ENCODE measurements around the gene HIGD1C. TPM values are rescaled to one million over a fixed set of nuclear protein-coding genes. Genes with fewer than 3 reads are reported as not detected.
"Not testable (repeated sequence)": the region's sequence is repeated elsewhere in the genome, so short reads cannot be mapped to it uniquely, and the experiment has no call there.

The HIGD1C gene
- total and polyA plus RNA-seq, 2 experiments from 2014 or later = not detected

DNA sequence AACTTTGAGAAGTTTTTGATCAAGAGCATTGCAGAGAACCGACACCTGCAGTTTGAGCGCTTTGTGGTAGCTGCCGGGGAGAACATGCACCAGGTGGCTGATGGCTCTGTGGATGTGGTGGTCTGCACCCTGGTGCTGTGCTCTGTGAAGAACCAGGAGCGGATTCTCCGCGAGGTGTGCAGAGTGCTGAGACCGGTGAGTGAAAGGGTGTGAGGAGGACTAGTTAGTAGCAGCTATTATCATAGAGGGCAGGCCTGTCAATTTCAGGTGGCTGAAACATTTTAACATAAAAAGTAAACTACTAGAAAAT is 27.0 kb upstream of the HIGD1C start:
- Histone ChIP-seq H3K4me3 (peak overlapping the region; percentile 28), H3K27me3 (no peaks in the 10 kb centered on the region), H3K27ac (peak overlapping the region; percentile 93), H3K4me1 (ENCODE audit: low read depth) (peaks cover 46% of the 10 kb centered on the region), H3K9me3 (ENCODE audit: low read depth) (no peaks in the 10 kb centered on the region), H3K36me3 (no peaks in the 10 kb centered on the region)
- no peak for TF ChIP-seq CTCF (IDR thresholded peaks at IDR 0.05; ENCODE audit: low read depth, low read length)
- no peak for DNase-seq (ENCODE audit: low read depth in 1 of 2, low spot score in 1 of 2)

DNA sequence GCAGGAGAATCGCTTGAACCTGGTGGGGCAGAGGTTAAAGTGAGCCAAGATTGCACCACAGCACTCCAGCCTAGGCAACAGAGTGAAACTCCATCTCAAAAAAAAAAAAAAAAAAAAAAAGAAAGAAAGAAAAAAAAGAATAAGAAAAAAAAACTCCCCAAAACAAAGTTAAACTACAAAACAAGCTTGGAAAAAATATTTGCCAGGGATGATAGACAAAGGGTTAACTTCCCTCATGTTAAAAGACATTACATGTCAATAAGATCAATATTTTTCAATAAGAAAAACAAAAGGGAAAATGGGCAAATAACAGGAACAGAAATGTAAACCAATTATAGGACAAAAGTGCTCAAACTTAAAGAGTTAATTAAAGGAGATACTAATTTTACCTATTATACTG is 26.4 kb upstream of the HIGD1C start:
- Histone ChIP-seq H3K4me1 (ENCODE audit: low read depth) (peaks cover 46% of the 10 kb centered on the region), H3K27me3 (no peaks in the 10 kb centered on the region), H3K4me3 (peak overlapping the region; percentile 28), H3K27ac (no peak overlapping the region), H3K9me3 (ENCODE audit: low read depth) (no peaks in the 10 kb centered on the region), H3K36me3 (no peaks in the 10 kb centered on the region)
- TF ChIP-seq CTCF (IDR thresholded peaks at IDR 0.05; ENCODE audit: low read depth, low read length) = no peak
- DNase-seq (ENCODE audit: low read depth in 1 of 2, low spot score in 1 of 2) = no peak

GRCh38 chr12:50926415-50926814 is 25.9 kb upstream of the HIGD1C start:
- TF ChIP-seq CTCF (IDR thresholded peaks at IDR 0.05; ENCODE audit: low read depth, low read length) = no peak
- Histone ChIP-seq H3K27ac (no peak overlapping the region), H3K9me3 (ENCODE audit: low read depth) (no peaks in the 10 kb centered on the region), H3K36me3 (no peaks in the 10 kb centered on the region), H3K4me3 (peak overlapping the region; percentile 28), H3K27me3 (no peaks in the 10 kb centered on the region), H3K4me1 (ENCODE audit: low read depth) (peaks cover 46% of the 10 kb centered on the region)
- DNase-seq (ENCODE audit: low read depth in 1 of 2, low spot score in 1 of 2) = no peak

DNA sequence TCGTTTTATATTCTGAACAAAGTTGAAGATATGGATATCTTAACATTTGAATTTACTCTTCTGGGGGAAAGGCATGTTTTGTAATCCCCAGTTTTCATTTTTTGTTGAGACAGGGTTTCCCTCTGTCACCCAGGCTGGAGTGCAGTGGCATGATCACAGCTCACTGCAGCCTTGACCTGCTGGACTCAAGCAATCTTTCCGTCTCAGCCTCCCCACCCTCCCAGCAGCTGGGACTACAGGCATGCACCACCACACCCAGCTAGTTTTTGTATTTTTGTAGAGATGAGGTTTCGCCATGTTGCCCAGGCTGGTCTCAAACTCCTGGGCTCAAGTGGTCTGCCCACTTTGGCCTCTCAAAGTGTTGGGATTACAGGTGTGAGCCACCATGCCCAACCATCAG is 25.4 kb upstream of the HIGD1C start:
- H3K4me3 ChIP-seq = peak overlapping the region; percentile 28
- H3K27me3 ChIP-seq; H3K9me3 ChIP-seq (ENCODE audit: low read depth); H3K27ac ChIP-seq; DNase-seq (ENCODE audit: low read depth in 1 of 2, low spot score in 1 of 2); H3K36me3 ChIP-seq: not testable (repeated sequence)
- H3K4me1 ChIP-seq (ENCODE audit: low read depth) = peaks cover 46% of the 10 kb centered on the region

DNA sequence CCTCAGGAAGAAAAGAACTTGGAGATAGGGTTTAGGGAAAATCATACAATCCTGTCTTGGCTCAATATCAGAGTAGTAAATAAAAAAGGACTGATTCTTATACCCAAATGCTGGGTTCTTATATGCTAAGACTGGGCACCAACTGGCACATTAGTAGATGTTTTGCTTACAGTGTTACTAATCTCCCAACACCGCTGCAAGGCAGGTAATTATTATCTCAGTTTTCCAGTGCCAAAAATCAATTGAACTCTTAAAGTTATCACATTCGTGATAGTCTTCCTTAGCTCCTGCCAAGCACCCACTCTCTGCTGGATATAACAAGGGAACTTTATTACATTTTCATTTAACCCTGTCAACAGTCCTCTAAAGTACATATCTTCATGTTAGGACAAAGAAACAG is 25.0 kb upstream of the HIGD1C start:
- Histone ChIP-seq H3K4me3 (no peak overlapping the region), H3K27me3 (no peaks in the 10 kb centered on the region), H3K36me3 (no peaks in the 10 kb centered on the region), H3K4me1 (ENCODE audit: low read depth) (peaks cover 43% of the 10 kb centered on the region), H3K9me3 (ENCODE audit: low read depth) (no peaks in the 10 kb centered on the region), H3K27ac (no peak overlapping the region)
- no peak for DNase-seq (ENCODE audit: low read depth in 1 of 2, low spot score in 1 of 2)
- TF ChIP-seq CTCF (IDR thresholded peaks at IDR 0.05; ENCODE audit: low read depth, low read length) = no peak

- no peaks in the 10 kb centered on the region for H3K9me3 ChIP-seq (ENCODE audit: low read depth)
- no peaks in the 10 kb centered on the region for H3K27me3 ChIP-seq
- no peak for TF ChIP-seq CTCF (IDR thresholded peaks at IDR 0.05; ENCODE audit: low read depth, low read length)
- H3K4me1 ChIP-seq (ENCODE audit: low read depth) = peaks cover 43% of the 10 kb centered on the region
- no peak overlapping the region for H3K27ac ChIP-seq
- DNase-seq (ENCODE audit: low read depth in 1 of 2, low spot score in 1 of 2) = no peak
- H3K4me3 ChIP-seq = no peak overlapping the region
- no peaks in the 10 kb centered on the region for H3K36me3 ChIP-seq
These were observed 24.5 kb upstream of the HIGD1C start for GRCh38 chr12:50927766-50928224.

All from cardiac muscle cell (in vitro differentiated cells and primary cell).